ENCODE measurements around the gene RHOC.
"Not testable (repeated sequence)": the region's sequence is repeated elsewhere in the genome, so short reads cannot be mapped to it uniquely, and the experiment has no call there.

RHOC gene
- total RNA-seq: 27.0 to 171 (median 61.5) reads per million in 18 experiments

GRCh38 chr1:112706505-112707220 lies at the start of gene RHOC:
RHOC (minus strand) TSS chr1:112707127; CDS start chr1:112703799, 3,328 bp downstream.
- peak; percentile 53 to 78 for DNase-seq

- no peak for DNase-seq
These were observed 47.2 kb upstream of the RHOC start for GRCh38 chr1:112754116-112754628.

- DNase-seq: no peak
These were observed 41.5 kb upstream of the RHOC start for GRCh38 chr1:112748396-112748795.

GRCh38 chr1:112744009-112744578 lies 37.2 kb upstream of the RHOC start:
- peak in 1 of 2 donors; percentile 48 for DNase-seq

- peak in 1 of 2 donors; percentile 20 for DNase-seq
These were observed 36.5 kb upstream of the RHOC start for GRCh38 chr1:112743174-112744008.

GRCh38 chr1:112737573-112737972 lies 30.6 kb upstream of the RHOC start:
- no peak for DNase-seq

- peak; percentile 12 to 33 for DNase-seq
These were observed 28.8 kb upstream of the RHOC start for GRCh38 chr1:112735752-112736151.

GRCh38 chr1:112731451-112731850 lies 24.5 kb upstream of the RHOC start:
- DNase-seq: no peak

- DNase-seq: no peak
These were observed 23.0 kb upstream of the RHOC start for GRCh38 chr1:112729909-112730308.

- not testable (repeated sequence) for DNase-seq
These were observed 22.1 kb upstream of the RHOC start for GRCh38 chr1:112729011-112729410.

GRCh38 chr1:112728306-112728971 lies 21.5 kb upstream of the RHOC start:
- not testable (repeated sequence) for DNase-seq

- DNase-seq: no peak
These were observed 20.8 kb upstream of the RHOC start for GRCh38 chr1:112727716-112728115.

GRCh38 chr1:112724240-112724639 lies 17.3 kb upstream of the RHOC start:
- not testable (repeated sequence) for DNase-seq

- DNase-seq: no peak
These were observed 16.5 kb upstream of the RHOC start for GRCh38 chr1:112723511-112723839.

- peak; percentile 82 to 90 for DNase-seq
These were observed 15.9 kb upstream of the RHOC start for GRCh38 chr1:112722601-112723510.

- DNase-seq: no peak
These were observed 15.1 kb upstream of the RHOC start for GRCh38 chr1:112721966-112722524.

GRCh38 chr1:112721294-112721693 lies 14.4 kb upstream of the RHOC start:
- DNase-seq: not testable (repeated sequence)

GRCh38 chr1:112720800-112721199 lies 13.9 kb upstream of the RHOC start:
- peak; percentile 74 to 87 for DNase-seq

- no peak for DNase-seq
These were observed 12.8 kb upstream of the RHOC start for GRCh38 chr1:112719706-112720105.

GRCh38 chr1:112718691-112719418 lies 11.9 kb upstream of the RHOC start:
- peak; percentile 64 to 80 for DNase-seq

Measured in inflammatory macrophage (primary cell).